Pancreas (tissue), 10 donors: ENCODE results near the gene HOXA4. TPM values are rescaled to one million over a fixed set of nuclear protein-coding genes. Genes with fewer than 3 reads are reported as not detected.

Source experiments
- ATAC-seq, 4 donors: fragments of 200-7000 bp; cut with Tn5 transposase; one replicate each; pipeline versions ENCODE4 v1.8.0 to v1.9.1; 2020; ENCODE audit warnings: mild to moderate bottlenecking in 4 of 4, moderate library complexity in 4 of 4
- DNase-seq, 6 donors: peaks; one replicate each; pipeline ENCODE4 v3.0.0-alpha.2; 2020
- FAIRE-seq: peaks from 2 replicates; lab custom pipeline; 2012; peaks lifted over from hg19 to GRCh38; lab: Jason Lieb, UNC
- H3K27ac ChIP-seq, 4 donors: fragments of 200-600 bp; sonication (generic); 1 replicate in 3 of 4; 2 replicates in 1 of 4; pipeline versions ENCODE4 v1.5.0 to v1.8.0; 2020
- H3K27me3 ChIP-seq, 4 donors: fragments of 200-600 bp; one replicate each; pipeline ENCODE4 v1.8.0; 2021
- H3K36me3 ChIP-seq, 3 donors: fragments of 200-600 bp; sonication (generic) in 1 of 3; one replicate each; pipeline versions ENCODE4 v1.5.0 to v1.8.0; 2020 to 2021
- H3K4me1 ChIP-seq, 3 donors: fragments of 200-600 bp; one replicate each; pipeline ENCODE4 v1.8.0; 2021
- H3K4me3 ChIP-seq, 4 donors: fragments of 200-600 bp; sonication (generic) in 2 of 4; one replicate each; pipeline versions ENCODE4 v1.5.0 to v1.8.0; 2020 to 2021
- H3K9me3 ChIP-seq, 4 donors: fragments of 200-600 bp; one replicate each; pipeline ENCODE4 v1.8.0; 2021
- CTCF ChIP-seq, 4 donors: fragments of 200-600 bp; sonication (generic) in 3 of 4; IDR thresholded peaks; one replicate each; pipeline versions ENCODE4 v1.5.0 to v1.8.0; 2021; ENCODE audit warnings: antibody characterized with exemption in 4 of 4
- WGBS, 2 donors: extraction: QIAGEN DNeasy Blood & Tissue Kit; methylation state at CpG; one replicate each; pipeline ENCODE4 v1.1.7; 2013; 5-methylcytosine and 5-hydroxymethylcytosine counted together
- intact Hi-C, 3 donors: fragments of 100-400 bp; cut with DNase I; formaldehyde crosslinking; loops; one replicate each; pipeline versions ENCODE4 v1.11.1 to v1.14.2; 2022
- polyA plus RNA-seq, 2 donors: library from polyadenylated mRNA; stranded (reverse); fragments of 200-250 nt; gene quantifications; one replicate each; pipeline ENCODE4 v1.2.3, GENCODE V29; 2013
- total RNA-seq, 6 donors: library from RNA; stranded (reverse); fragmentation: NEBNext Ultra II Directional in 4 of 6; extraction: Animal tissue kit (Norgen Biotek cat#: 25700) in 4 of 6; gene quantifications; one replicate each; pipeline versions ENCODE4 v1.2.1 to v1.2.4, GENCODE V29; 2021 to 2023
- donor health status: healthy with polysubstance abuse.
- donor health status: DM: no; HTN: no; CAD: no; lungs with moderate emphysema.
- donor health status: DM: no; HTN: no; CAD: no.
- donor health status: control.
- donor health status: control.
- donor health status: Bipolar disorder and iron deficiency.
- donor health status: DM: yes; HTN: yes; CAD: no.
- donor health status: DM: no; HTN: no; CAD: no.
- donor health status: DM: no; HTN: no; CAD: no.
- donor health status: DM: yes; HTN: yes; CAD: no.

Gene HOXA4
- total and polyA plus RNA-seq, 8 donors: 0.19 to 2.4 (median 0.58) TPM

- H3K27ac ChIP-seq: no peak overlapping the region
- H3K4me3 ChIP-seq: peak overlapping the region in 1 of 4 donors; percentile 10
- H3K4me1 ChIP-seq: peaks cover 0 to 2% (median 0%) of the 10 kb centered on the region in 3 donors
- FAIRE-seq (no peak), ATAC-seq (no peak), DNase-seq (peak in 3 of 6 donors; percentile 7 to 69 (median 56))
- WGBS, 2 donors: 10% methylated on average over 46 of the region's 46 CpGs
- no peaks in the 10 kb centered on the region for H3K9me3 ChIP-seq
- H3K36me3 ChIP-seq: no peaks in the 10 kb centered on the region
- intact Hi-C loops: no loop called here
- TF ChIP-seq CTCF (IDR thresholded peaks at IDR 0.05): no peak
- H3K27me3 ChIP-seq: peaks cover 19 to 79% (median 38%) of the 10 kb centered on the region in 4 donors
Observed at GRCh38 chr7:27165996-27166530, 35.5 kb upstream of the HOXA4 start.

- peak within 1 kb of the TSS in 1 of 4 donors; percentile 10 for H3K4me3 ChIP-seq
Observed at GRCh38 chr7:27165089-27165995, 34.8 kb upstream of the HOXA4 start, which contains the start of gene HOXA9. Gene HOXA9 (minus strand): TSS chr7:27165537. CDS start chr7:27165457, 80 bp downstream.

GRCh38 chr7:27164367-27165088, 34.0 kb upstream of the HOXA4 start:
- H3K9me3 ChIP-seq: no peaks in the 10 kb centered on the region
- 8 to 10% methylated on average over 47 of the region's 47 CpGs for WGBS, 2 donors
- H3K27ac ChIP-seq: no peak overlapping the region
- peak overlapping the region in 1 of 4 donors; percentile 10 for H3K4me3 ChIP-seq
- no peak for TF ChIP-seq CTCF (IDR thresholded peaks at IDR 0.05)
- intact Hi-C loops: no loop called here
- peaks cover 0 to 7% (median 5%) of the 10 kb centered on the region in 3 donors for H3K4me1 ChIP-seq
- peaks cover 10 to 78% (median 27%) of the 10 kb centered on the region in 4 donors for H3K27me3 ChIP-seq
- H3K36me3 ChIP-seq: no peaks in the 10 kb centered on the region
- ATAC-seq: no peak
- DNase-seq: peak in 3 of 6 donors; percentile 11 to 65 (median 58)
- FAIRE-seq: no peak

More at GRCh38 chr7:27165089-27165995, 34.8 kb upstream of the HOXA4 start, which contains the start of gene HOXA9:
- Histone ChIP-seq H3K36me3 (no peaks in the 10 kb centered on the region), H3K27ac (no peak within 1 kb of the TSS), H3K4me1 (peaks cover 0 to 5% (median 4%) of the 10 kb centered on the region in 3 donors), H3K27me3 (peaks cover 17 to 78% (median 34%) of the 10 kb centered on the region in 4 donors), H3K9me3 (no peaks in the 10 kb centered on the region)
- 9 to 10% methylated on average over 79 to 82 of the region's 82 CpGs for WGBS, 2 donors
- no peak for TF ChIP-seq CTCF (IDR thresholded peaks at IDR 0.05)
- FAIRE-seq: no peak
- DNase-seq: peak in 3 of 6 donors; percentile 11 to 71 (median 61)
- intact Hi-C loops: no loop called here
- no peak for ATAC-seq

GRCh38 chr7:27164045-27164366, 33.4 kb upstream of the HOXA4 start:
- no peak for FAIRE-seq
- peaks cover 9 to 78% (median 27%) of the 10 kb centered on the region in 4 donors for H3K27me3 ChIP-seq
- intact Hi-C loops: no loop called here
- H3K27ac ChIP-seq: no peak overlapping the region
- no peaks in the 10 kb centered on the region for H3K9me3 ChIP-seq
- ATAC-seq: no peak
- no peaks in the 10 kb centered on the region for H3K36me3 ChIP-seq
- peaks cover 0 to 7% (median 5%) of the 10 kb centered on the region in 3 donors for H3K4me1 ChIP-seq
- 24 to 29% methylated on average over 12 of the region's 12 CpGs for WGBS, 2 donors
- no peak for TF ChIP-seq CTCF (IDR thresholded peaks at IDR 0.05)
- DNase-seq: no peak
- peak overlapping the region in 1 of 4 donors; percentile 10 for H3K4me3 ChIP-seq
